Measurements from ENCODE around the gene TESK2. TPM values are rescaled to one million over a fixed set of nuclear protein-coding genes. Genes with fewer than 3 reads are reported as not detected.

TESK2 gene
- total RNA-seq, 1 donor from 2014 or later = 1.5 TPM

DNA sequence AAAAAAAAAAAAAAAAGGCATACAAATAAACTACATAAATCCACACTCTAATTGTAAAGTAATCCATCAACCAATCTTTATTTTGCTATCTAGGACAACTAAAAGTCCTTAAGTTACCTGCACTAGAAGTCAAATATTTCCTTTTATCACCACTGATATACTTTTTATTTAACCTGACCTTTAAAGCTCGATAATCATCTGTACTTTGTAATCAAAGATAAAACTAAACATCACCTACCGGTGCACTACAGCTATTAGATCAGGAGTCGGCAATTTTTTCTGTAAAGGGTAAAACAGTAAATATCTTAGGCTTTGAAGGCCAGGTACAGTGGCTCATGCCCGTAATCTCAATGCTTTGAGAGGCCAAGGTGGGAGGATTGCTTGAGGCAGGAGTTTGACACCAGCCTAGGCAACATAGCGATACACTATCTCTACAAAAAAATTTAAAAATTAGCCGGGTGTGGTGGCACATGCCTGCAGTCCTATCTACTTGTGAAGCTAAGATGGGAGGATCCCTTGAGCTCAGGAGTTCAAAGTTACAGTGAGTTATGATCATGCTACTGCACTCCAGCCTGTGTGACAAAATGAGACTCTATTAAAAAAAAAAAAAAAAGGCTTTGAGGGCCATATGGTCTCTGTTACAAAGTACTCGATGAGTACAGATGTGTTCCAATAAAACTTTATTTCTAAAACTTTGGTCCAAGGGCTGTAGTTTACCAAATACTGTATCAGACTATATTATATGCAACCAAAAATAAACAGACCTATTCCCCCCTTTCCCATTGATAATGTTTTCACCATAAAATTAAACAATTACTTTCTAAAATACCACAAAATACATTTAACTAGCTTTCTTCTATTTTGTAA, 47.1 kb downstream of the TESK2 start:
- DNase-seq = no peak
- no peak for ATAC-seq (ENCODE audit: poor library complexity)
- intact Hi-C loops (cut with DNase I) = no loop called here

DNA sequence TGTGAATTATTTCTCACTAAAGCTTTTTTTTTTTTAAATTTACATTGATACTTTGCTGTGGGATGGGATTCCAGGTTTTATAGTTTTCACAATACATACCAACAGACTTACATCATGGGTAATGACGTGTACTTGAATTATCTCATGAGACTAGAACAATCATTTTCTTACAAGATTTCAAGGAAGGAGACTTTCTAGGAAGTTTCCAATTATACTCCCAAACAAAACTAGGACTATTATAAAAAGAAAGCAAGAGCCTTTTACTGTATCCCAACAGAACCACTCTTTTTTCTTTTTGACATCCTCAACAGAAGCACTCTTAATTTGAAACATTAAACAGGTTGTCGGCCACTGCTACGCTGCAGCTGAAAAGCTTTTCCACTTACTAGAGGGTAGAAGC, 48.7 kb downstream of the TESK2 start:
- intact Hi-C loops (cut with DNase I) = no loop called here
- DNase-seq (no peak), ATAC-seq (ENCODE audit: poor library complexity) (no peak)

DNA sequence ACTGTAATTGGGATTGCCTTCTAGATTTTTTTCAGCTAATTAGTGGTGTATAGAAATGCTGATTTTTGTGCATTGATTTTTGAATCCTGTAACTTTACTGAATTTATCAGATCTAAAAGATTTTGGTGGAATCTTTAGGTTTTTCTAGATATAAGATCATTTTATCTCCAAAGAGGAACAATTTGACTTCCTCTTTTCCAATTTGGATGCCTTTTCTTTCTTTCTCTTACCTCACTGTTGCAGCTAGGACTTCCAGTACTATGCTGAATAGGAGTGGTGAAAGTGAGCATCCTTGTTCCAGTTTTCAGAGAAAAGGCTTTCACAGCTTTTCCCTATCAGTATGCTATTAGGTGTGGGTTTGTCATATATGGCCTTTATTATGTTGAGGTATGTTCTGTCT, 53.6 kb downstream of the TESK2 start:
- intact Hi-C loops (cut with DNase I) = no loop called here
- no peak for DNase-seq
- ATAC-seq (ENCODE audit: poor library complexity) = no peak

DNA sequence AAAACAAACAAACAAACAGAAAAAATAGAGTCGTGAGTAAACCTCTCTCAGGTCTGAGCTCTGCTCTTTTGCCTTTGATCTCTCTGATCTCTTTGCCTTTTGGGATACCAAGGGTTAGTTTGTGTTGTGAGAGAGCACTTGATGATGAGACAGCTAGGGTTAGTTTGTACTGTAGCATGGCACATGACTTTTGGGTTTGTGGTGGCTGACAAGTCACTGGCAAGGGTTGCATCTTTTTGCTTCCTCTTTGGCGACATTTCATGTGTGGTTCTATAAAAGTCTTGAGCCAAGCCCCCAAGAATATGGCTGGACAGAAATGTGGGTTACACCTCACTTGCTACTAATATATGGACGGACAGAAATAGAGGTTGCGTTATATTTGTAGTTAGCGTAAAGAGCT, 60.5 kb downstream of the TESK2 start:
- DNase-seq (no peak), ATAC-seq (ENCODE audit: poor library complexity) (no peak)
- intact Hi-C loops (cut with DNase I) = no loop called here

DNA sequence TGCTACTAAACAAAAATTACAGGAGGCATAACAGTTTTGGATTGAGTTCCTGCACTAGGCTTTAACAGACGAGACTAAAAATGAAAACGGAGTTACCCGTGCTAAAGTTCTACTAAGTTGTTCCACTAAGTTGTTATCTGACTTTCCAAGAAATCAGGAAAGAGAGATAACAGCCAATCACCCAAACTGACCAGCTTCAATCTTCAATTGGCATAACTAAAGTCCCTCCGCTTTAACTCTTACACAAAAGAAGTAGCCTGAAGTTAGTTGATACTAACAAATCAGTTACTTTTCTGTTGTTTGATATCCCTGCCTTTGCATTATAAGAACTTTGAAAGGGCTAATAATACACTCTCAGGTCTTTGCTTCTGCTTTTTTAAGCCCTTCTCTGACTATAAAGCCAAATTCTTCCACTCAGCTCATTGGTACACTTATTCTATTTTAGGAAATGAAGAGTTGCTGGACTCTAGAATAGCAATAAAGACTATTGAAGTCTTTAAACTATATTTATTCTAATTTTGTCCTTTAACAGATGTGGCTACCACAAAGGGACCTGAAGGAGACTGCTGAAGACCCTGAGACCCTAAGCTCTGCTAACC, 61.3 kb downstream of the TESK2 start:
- no peak for DNase-seq
- no peak for ATAC-seq (ENCODE audit: poor library complexity)
- intact Hi-C loops (cut with DNase I) = no loop called here

DNA sequence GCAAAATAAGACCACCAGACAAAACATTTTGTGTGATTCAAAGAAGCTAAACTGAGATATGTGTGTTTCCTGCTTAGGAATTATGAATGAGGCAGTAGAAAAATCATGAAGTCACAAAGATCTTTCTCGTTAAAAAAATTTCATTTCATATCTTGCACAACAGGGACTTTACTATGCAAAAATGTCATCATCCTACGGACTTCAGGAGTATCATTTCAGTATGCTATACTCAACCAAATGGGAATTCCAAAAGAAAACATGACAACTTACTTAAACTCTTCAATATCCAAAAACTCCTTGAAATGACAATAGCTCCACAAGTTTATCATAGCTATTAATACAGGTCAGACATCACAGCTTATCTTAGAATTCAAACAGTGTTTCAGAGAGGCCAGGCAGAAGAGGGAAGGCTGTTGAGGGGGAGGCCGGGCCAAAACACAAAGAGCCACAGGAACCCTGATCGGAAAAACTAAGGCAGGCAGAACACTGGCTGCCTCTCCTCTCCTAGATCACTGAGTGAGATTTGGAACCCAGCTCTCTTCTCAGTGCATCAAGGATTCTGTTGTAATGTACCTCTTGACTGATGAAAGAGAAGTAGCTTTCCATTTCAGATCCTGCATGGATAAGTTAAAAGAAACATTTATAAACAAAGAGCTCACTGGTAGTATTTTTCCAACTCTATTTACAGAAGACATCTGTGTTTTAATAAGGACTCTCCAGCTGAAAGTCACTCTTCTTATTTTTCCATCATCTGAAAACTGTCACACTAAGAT, 66.9 kb downstream of the TESK2 start:
- DNase-seq = no peak
- ATAC-seq (ENCODE audit: poor library complexity) = no peak
- intact Hi-C loops (cut with DNase I) = no loop called here

DNA sequence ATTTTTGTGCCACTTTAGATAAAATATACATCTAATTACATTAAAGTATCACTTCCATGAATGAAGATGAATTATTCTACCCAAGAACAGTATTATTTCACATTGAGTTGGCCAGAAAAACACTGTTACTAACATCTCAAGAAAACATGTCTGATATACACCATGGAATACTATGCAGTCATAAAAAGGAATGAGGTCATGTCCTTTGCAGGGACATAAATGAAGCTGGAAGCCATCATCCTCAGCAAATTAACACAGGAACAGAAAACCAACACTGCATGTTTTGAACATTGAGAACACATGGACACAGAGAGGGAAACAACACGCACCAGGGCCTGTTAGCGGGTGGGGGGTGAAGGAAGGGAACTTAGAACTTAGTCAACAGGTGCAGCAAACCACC, 69.0 kb downstream of the TESK2 start:
- intact Hi-C loops (cut with DNase I) = no loop called here
- ATAC-seq (ENCODE audit: poor library complexity) (no peak), DNase-seq (no peak)

DNA sequence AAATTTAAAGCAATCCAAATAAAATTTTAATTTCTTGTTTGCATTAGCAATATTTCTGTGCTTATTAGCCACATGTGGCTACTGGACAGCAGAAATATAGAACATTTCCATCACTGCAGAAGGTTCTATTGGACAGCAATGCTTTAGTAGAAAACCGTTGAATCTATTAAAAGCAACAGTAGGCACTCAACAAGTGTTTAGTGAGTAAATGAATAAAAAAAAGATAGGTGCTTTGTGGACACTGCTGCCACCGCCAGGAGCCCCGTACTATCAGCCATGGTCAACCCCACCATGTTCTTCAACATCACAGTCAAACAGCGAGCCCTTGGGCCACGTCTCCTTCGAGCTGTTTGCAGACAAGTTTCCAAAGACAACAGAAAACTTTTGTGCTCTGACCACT, 76.2 kb downstream of the TESK2 start:
- ATAC-seq (ENCODE audit: poor library complexity) (no peak), DNase-seq (no peak)
- intact Hi-C loops (cut with DNase I) = no loop called here

DNA sequence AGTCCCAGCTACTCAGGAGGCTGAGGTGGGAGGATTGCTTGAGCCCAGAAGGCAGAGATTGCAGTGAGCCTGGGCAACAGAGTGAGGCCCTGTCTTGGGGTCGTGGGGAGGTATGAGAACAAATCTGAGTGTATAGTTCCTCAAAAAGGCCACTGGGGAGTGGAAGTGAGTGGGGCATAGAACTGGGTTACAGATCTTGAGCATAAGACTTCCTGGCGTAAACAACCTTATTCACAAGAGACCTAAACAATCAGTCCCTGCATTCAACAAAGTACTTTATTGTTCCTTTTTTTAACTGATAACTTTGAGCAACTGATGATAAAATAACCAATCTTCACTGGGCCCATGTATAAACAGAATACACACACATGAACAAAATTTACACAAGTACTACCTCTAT, 78.1 kb downstream of the TESK2 start:
- DNase-seq (no peak), ATAC-seq (ENCODE audit: poor library complexity) (no peak)
- intact Hi-C loops (cut with DNase I) = no loop called here

DNA sequence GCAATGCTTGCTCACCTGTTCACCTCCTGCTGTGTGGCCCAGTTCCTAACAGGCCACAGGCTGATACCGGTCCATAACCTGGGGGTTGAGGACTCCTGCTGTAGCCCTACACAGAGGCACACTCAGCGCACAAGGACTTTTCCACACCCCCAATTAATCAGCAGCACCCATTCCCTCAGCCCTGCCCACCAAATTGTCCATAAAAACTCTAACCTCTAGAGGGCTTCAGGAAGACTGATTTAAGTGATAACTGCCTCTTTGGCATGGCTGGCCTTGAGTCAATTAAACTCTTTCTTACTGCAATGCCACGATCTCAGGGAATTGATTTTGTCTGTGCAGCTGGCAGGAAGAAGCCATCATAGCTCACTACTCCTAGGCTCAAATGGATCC, 79.5 kb downstream of the TESK2 start:
- DNase-seq (no peak), ATAC-seq (ENCODE audit: poor library complexity) (no peak)
- intact Hi-C loops (cut with DNase I) = no loop called here

DNA sequence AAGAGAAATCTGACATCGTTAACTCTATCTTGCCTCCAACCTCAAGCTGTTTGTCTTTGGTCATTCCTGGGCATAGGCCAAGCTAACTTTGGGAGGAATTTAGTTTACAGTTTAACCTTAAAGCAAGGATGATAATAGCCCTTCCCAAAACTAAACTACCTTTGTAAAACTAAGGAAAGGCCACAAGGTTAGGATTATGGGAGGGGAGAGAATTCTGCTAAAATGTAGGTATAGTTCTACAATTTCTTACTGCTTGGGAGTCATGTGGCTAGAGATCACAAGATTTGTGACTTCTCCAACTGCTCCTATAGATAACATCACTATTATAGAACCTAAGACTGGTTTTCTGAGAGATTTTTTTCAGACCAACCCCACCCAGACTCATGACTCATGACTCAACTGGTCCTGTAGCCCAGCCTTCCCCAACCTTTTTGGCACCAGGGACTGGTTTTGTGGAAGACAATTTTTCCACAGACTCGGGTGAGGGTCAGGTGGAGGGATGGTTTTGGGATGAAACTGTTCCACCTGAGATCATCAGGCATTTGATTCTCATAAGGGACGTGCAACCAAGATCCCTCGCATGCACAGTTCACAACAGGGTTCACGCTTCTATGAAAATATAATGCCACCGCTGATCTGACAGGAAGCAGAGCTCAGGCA, 80.0 kb downstream of the TESK2 start:
- DNase-seq = no peak
- intact Hi-C loops (cut with DNase I) = no loop called here
- no peak for ATAC-seq (ENCODE audit: poor library complexity)

DNA sequence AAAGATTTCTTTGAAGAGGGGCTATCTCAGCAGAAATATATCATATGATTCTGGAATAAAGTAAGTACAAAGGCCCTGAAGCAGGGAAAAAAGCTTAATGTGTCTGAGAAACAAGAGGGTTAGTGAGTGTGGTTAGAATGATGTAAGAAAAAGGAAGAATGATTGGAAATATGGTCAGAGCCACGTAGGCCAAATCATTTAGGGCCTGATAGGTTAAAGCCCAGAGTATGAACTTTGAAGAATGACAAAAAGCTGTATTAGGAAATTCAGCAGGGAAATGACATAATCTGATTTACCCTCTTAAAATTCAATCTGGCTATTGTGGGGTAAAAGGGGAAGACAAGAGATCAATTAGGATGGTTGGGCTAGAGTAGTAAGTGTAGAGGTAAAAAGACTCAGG, 81.7 kb downstream of the TESK2 start:
- DNase-seq (no peak), ATAC-seq (ENCODE audit: poor library complexity) (no peak)
- intact Hi-C loops (cut with DNase I) = no loop called here

DNA sequence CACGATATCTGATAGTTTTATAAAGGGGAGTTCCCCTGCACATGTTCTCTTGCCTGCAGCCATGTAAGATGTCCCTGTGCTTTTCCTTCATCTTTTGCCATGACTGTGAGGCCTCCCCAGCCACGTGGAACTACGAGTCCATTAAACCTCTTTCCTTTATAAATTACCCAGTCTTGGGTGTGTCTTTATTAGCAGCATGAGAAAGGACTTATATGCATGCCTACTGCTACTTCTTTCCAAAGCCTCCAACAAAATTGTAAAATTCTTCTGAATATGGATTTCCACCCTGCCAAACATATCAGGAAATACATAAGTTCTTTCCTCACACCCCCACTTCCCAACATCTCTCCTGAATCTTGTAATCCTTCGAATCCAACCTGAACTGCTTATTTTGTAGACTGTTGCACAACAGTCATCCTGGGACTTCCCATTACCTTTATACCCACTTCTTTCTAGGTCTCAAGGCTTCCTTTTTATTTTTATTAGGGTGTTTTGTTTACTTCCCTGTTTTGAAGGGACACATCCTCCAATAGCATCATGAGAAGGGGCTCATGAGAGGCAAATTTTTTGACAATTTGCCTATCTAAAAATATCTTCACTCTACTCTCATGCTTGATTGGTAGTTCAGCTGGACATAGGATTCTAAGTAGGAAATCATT, 83.2 kb downstream of the TESK2 start:
- DNase-seq = no peak
- no peak for ATAC-seq (ENCODE audit: poor library complexity)
- intact Hi-C loops (cut with DNase I) = no loop called here

DNA sequence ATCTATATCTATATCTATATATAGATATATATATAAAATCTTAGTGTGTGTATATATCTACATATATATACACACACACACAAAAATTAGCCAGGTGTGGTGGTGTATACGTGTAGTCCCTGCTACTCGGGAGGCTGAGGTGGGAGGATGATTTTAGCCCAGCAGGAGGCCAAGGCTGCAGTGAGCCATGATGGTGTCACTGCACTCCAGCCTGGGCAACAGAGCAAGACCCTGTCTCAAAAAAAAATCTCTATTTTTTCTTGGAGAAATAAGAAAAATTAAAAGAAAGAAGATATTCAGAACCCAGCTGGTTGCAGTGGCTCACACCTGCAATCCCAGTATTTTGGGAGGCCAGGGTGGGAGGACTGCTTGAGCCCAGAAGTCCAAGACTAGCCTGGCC, 85.3 kb downstream of the TESK2 start:
- ATAC-seq (ENCODE audit: poor library complexity) = no peak
- intact Hi-C loops (cut with DNase I) = no loop called here

DNA sequence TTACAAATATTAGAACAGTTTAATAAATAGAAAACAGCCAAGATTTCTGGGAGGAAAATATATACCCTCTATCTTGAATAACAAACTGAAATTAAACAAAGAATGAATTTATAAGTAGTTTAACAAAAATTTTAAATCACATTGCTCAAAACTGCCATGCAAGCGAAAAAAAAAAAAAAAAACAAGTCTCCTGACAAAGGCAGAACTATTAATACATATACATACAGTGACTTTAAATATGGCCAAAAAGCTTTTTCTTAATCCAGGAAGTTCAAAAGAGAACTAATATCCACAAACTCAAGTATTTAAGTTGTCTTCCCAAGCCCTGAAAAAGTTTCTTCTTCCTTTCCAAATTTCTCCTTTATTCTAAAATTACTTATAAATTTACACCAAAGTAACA, 87.2 kb downstream of the TESK2 start:
- intact Hi-C loops (cut with DNase I) = no loop called here
- DNase-seq = no peak
- no peak for ATAC-seq (ENCODE audit: poor library complexity)

More for the DNA sequence above, 85.3 kb downstream of the TESK2 start:
- DNase-seq = no peak

DNA sequence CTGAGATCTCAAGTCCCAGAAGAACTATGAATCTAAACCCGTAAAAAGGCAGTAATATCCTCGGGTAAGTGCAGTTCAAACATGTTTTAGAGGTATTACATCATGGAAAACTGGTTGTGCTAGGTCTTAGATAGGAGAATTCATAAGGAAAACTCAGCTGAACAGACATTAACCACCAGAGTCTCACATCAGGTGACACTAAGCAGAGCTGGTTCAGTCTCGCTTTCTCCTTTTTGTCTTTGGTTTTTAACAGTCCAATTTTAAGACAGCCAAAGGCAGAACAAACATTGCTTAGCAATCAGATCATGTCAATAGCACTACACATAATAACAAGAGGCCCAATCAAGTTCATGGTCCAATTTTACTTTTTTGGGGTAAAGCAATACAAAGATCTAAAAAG, 87.7 kb downstream of the TESK2 start:
- ATAC-seq (ENCODE audit: poor library complexity) (no peak), DNase-seq (no peak)
- intact Hi-C loops (cut with DNase I) = no loop called here

DNA sequence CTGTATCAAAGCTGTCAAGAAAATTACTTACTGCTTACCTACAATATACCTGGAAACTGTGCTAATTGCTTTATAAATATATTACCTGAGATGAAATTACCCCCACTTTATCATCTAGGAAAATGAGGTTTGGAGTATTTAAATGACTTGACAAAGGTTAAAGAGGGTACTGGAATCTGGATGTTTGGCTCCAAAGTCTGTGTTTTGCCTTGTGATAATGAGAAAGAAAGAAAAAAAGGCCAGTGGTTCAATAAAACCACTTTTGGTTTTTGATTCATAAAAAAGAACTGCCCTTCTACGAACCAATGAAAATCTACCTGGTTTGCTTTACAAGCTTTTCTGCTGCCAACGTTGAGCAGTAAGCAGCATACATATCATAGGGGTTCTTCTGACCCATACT, 89.4 kb downstream of the TESK2 start:
- DNase-seq (no peak), ATAC-seq (ENCODE audit: poor library complexity) (no peak)
- intact Hi-C loops (cut with DNase I) = no loop called here

DNA sequence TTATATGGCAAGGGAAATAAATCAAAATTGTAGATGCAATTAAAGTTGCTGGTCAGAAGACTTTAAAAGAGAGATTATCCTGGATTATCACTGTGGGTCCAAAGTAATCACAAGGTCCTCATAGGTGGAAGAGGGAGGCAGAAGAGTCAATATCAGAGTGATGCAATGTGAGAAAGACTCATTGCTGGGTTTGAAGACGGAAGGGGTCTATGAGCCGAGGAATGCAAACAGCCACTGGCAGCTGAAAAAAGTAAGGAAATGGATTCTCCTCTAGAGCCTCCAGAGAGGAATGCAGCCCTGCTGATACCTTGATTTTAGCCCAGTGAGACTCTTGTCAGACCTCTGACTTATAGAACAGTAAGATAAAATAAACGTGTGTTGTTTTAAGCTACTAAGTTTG, 90.9 kb downstream of the TESK2 start:
- no peak for DNase-seq
- intact Hi-C loops (cut with DNase I) = no loop called here
- no peak for ATAC-seq (ENCODE audit: poor library complexity)

DNA sequence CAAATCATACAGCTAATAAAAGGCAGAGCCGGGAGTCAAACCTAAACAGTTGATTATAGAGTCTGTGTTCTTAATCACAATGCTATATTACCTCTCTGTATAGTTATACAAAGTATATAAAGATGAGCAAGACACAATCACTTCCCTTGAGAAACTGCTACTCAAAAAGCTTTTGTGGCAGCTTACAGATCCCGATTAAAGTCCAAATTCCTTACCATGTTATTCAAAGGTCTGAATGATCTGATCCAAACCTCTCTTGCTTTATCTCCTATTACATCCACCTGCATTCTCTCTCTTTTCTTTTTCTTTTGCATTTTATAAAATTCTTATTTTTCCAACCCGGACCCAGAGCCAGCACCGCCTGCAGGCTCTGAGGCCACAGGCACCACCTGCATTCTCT, 93.7 kb downstream of the TESK2 start:
- intact Hi-C loops (cut with DNase I) = no loop called here
- ATAC-seq (ENCODE audit: poor library complexity) (no peak), DNase-seq (no peak)
